Panc1 (cell line): ENCODE results near the gene TAS2R42. TPM values are rescaled to one million over a fixed set of nuclear protein-coding genes. Genes with fewer than 3 reads are reported as not detected.

Experiments used
- ATAC-seq: fragments of 200-7000 bp; cut with Tn5 transposase; 2 replicates; pipeline ENCODE4 v1.9.1; 2020; ENCODE audit warnings: mild to moderate bottlenecking, moderate library complexity
- BruUV-seq: library from RNA; stranded (reverse); fragments of 400-500 nt; replicated peaks from 2 replicates; lab custom pipeline; 2021; lab: Mats Ljungman, UMichigan
- CTCF ChIA-PET: fragments of 300-600 bp; sonication (Branson Sonifier 250); formaldehyde crosslinking; loops from one replicate; lab custom pipeline; 2022; ENCODE audit warnings: antibody characterized with exemption; lab: Charles Lee
- POLR2A ChIA-PET: fragments of 300-600 bp; sonication (Branson Sonifier 250); formaldehyde crosslinking; loops from one replicate; lab custom pipeline; 2022; ENCODE audit warnings: antibody characterized with exemption; lab: Charles Lee
- DNase-seq: peaks from one replicate; pipeline ENCODE4 v3.0.0-alpha.2; 2010; ENCODE audit warnings: low read depth, low spot score
- H3K27ac ChIP-seq: 2 replicates; pipeline ENCODE4 v1.5.1; 2011; ENCODE audit warnings: mild to moderate bottlenecking, low read length, inconsistent platforms
- H3K27me3 ChIP-seq: fragments of 200-500 bp; sonication (Bioruptor generic); 2 replicates; pipeline ENCODE4 v1.6.0; 2014; ENCODE audit warnings: low read length, inconsistent platforms; ENCODE audit not compliant: control insufficient read depth, insufficient read depth
- H3K36me3 ChIP-seq: fragments of 200-500 bp; sonication (Bioruptor generic); 2 replicates; pipeline ENCODE4 v1.5.1; 2014; ENCODE audit warnings: inconsistent platforms, mild to moderate bottlenecking, low read length, moderate library complexity; ENCODE audit not compliant: control insufficient read depth, insufficient read depth
- H3K4me1 ChIP-seq: 2 replicates; pipeline ENCODE4 v1.5.1; 2011; ENCODE audit warnings: inconsistent platforms, mild to moderate bottlenecking, low read length, moderate library complexity; ENCODE audit not compliant: control insufficient read depth, insufficient read depth
- H3K4me3 ChIP-seq, 2 experiments: 2 replicates each; pipeline ENCODE4 v1.5.1; 2011 to 2012; ENCODE audit warnings: low read depth in 2 of 2, low read length in 2 of 2, mild to moderate bottlenecking in 2 of 2, inconsistent platforms in 1 of 2, moderate library complexity in 1 of 2
- H3K9me3 ChIP-seq: fragments of 200-500 bp; sonication (Bioruptor generic); 2 replicates; pipeline ENCODE4 v1.5.1; 2014; ENCODE audit warnings: low read depth, mild to moderate bottlenecking, inconsistent platforms, low read length, moderate library complexity; ENCODE audit not compliant: control insufficient read depth, insufficient read depth
- CTCF ChIP-seq: fragments of 450-650 bp; IDR thresholded peaks from 2 replicates; pipeline ENCODE4 v1.5.1; 2017; ENCODE audit warnings: mild to moderate bottlenecking
- POLR2AphosphoS5 ChIP-seq: IDR thresholded peaks from 2 replicates; pipeline ENCODE4 v1.6.1; 2012; ENCODE audit warnings: mild to moderate bottlenecking, low read depth, low read length, moderate library complexity
- SIN3A ChIP-seq: IDR thresholded peaks from 2 replicates; pipeline ENCODE4 v1.6.1; 2012; ENCODE audit warnings: low read depth, mild to moderate bottlenecking, low read length, moderate library complexity, borderline replicate concordance; ENCODE audit not compliant: insufficient read depth
- TCF7L2 ChIP-seq: IDR thresholded peaks from 2 replicates; pipeline ENCODE4 v1.6.1; 2011; ENCODE audit warnings: mild to moderate bottlenecking, low read depth, low read length, inconsistent platforms
- in situ Hi-C: cut with HindIII; loops from 2 replicates; pipeline ENCODE4 v1.10.0; 2016; ENCODE audit warnings: low sequenced_read_pairs, low pct_unique_long_range_greater_than_20kb
- intact Hi-C: fragments of 100-400 bp; cut with micrococcal nuclease; formaldehyde crosslinking; loops from one replicate; pipeline ENCODE4 v1.10.0; 2022; ENCODE audit not compliant: unreplicated experiment
- total RNA-seq: library from RNA; stranded (reverse); gene quantifications from one replicate; pipeline ENCODE4 v1.2.1, GENCODE V29; 2021; ENCODE audit not compliant: unreplicated experiment
- TF ChIP-seq, protein P1 (sequence below), 2 experiments: IDR thresholded peaks; 2 replicates each; pipeline ENCODE4 v1.6.1; 2011 to 2012; ENCODE audit warnings: low read depth in 2 of 2, control low read depth in 1 of 2, low read length in 1 of 2, mild to moderate bottlenecking in 1 of 2, moderate library complexity in 1 of 2; ENCODE audit not compliant: insufficient read depth in 1 of 2

Gene TAS2R42
- total RNA-seq, 1 experiment from 2014 or later = not detected

DNA sequence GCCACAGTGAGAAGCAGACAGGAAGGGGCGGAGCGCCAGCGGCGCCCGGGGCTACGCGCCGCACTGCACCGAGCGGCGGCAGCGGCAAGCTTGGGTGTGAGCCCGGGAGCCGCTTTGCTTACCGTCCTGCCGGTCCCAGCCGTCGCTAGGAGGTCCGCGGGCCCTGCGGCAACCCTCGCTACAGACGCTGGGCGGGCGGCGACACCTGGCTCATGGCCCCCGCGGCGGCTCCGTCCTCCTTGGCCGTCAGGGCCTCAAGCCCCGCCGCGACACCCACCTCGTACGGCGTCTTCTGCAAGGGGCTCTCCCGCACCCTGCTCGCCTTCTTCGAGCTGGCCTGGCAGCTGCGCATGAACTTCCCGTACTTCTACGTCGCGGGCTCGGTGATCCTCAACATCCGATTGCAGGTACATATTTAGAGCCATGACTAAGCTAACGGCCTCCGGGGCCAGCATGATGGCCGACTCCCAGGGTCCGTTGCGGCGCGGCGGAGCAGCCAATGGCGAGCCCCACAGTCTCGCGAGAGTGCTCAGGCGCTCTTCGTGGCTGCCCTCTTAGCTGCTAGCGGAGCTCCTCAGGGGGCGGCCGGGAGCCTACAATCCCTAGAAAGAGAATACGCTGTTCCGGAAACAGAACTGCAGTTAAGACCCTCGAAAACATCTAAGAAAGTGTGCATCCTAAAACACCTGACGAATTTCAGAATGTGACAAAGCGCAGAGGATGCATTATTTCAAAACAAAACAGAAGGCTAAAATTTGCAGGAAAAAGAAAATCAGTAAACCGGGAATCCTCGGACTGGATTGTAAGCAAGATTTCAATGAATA lies 15.4 kb downstream of the TAS2R42 start, which contains the start of gene SMIM10L1:
TSS of gene SMIM10L1 (plus strand) at position 50 of the 824 bp plus-strand sequence. CDS start at position 213, 163 bp downstream.
- POLR2A ChIA-PET = interaction anchor here (0.5 to 1.0 kb wide), 4 partner anchors 29 to 442 kb away, joined by 3 to 4 read pairs (median 3); no protein-coding TSS in a partner anchor
- Histone ChIP-seq H3K27ac (peak within 1 kb of the TSS; percentile 92), H3K4me3 (peak within 1 kb of the TSS; percentile 69 to 80), H3K9me3 (no peaks in the 10 kb centered on the region), H3K36me3 (peaks cover 8% of the 10 kb centered on the region), H3K27me3 (no peaks in the 10 kb centered on the region), H3K4me1 (peaks cover 17% of the 10 kb centered on the region)
- intact Hi-C loops = no loop called here
- DNase-seq (peak; percentile 46), ATAC-seq (peak; percentile 100)
- TF ChIP-seq, protein P1, sequence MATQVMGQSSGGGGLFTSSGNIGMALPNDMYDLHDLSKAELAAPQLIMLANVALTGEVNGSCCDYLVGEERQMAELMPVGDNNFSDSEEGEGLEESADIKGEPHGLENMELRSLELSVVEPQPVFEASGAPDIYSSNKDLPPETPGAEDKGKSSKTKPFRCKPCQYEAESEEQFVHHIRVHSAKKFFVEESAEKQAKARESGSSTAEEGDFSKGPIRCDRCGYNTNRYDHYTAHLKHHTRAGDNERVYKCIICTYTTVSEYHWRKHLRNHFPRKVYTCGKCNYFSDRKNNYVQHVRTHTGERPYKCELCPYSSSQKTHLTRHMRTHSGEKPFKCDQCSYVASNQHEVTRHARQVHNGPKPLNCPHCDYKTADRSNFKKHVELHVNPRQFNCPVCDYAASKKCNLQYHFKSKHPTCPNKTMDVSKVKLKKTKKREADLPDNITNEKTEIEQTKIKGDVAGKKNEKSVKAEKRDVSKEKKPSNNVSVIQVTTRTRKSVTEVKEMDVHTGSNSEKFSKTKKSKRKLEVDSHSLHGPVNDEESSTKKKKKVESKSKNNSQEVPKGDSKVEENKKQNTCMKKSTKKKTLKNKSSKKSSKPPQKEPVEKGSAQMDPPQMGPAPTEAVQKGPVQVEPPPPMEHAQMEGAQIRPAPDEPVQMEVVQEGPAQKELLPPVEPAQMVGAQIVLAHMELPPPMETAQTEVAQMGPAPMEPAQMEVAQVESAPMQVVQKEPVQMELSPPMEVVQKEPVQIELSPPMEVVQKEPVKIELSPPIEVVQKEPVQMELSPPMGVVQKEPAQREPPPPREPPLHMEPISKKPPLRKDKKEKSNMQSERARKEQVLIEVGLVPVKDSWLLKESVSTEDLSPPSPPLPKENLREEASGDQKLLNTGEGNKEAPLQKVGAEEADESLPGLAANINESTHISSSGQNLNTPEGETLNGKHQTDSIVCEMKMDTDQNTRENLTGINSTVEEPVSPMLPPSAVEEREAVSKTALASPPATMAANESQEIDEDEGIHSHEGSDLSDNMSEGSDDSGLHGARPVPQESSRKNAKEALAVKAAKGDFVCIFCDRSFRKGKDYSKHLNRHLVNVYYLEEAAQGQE (IDR thresholded peaks at IDR 0.05; ENCODE audit: insufficient read depth in 1 of 2, low read depth in 2 of 2, low read length in 1 of 2) = no peak
- peak; percentile 85 for TF ChIP-seq POLR2AphosphoS5
- CTCF ChIA-PET = no interaction called here
- in situ Hi-C loops = no loop called here
- no TSS peak for BruUV-seq

DNA sequence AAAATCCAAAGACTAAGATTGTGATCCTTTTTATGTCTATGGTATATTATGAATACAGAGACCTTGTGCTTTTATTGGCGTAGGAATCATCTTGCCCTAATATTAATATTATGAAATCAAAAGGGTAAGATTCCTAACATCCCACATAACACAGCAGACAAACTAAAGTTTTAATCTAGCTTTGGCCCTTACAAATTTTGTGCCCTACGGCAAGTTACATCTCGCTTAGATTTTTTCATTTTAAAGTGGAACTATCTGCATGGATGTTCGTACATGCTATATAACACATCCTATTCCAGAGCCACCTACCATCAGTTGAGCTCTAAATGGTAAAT lies 16.0 kb downstream of the TAS2R42 start:
- ATAC-seq (no peak), DNase-seq (no peak)
- TF ChIP-seq POLR2AphosphoS5 (no peak), SIN3A (no peak), TCF7L2 (no peak), CTCF (no peak)
- TF ChIP-seq, protein P1 (IDR thresholded peaks at IDR 0.05; ENCODE audit: insufficient read depth in 1 of 2, low read depth in 2 of 2, low read length in 1 of 2) = no peak
- ChIA-PET CTCF (no interaction called here), POLR2A (interaction anchor here (0.6 to 1.0 kb wide), 2 partner anchors 254 to 441 kb away, joined by 3 read pairs; no protein-coding TSS in a partner anchor)
- intact Hi-C loops = no loop called here
- H3K27me3 ChIP-seq = no peaks in the 10 kb centered on the region
- peaks cover 17% of the 10 kb centered on the region for H3K4me1 ChIP-seq
- H3K27ac ChIP-seq = peak overlapping the region; percentile 92
- peak overlapping the region; percentile 69 to 80 for H3K4me3 ChIP-seq
- H3K36me3 ChIP-seq = peaks cover 8% of the 10 kb centered on the region
- BruUV-seq = no TSS peak
- in situ Hi-C loops = no loop called here
- H3K9me3 ChIP-seq = no peaks in the 10 kb centered on the region
